Measurements from ENCODE around the gene BOD1. TPM values are rescaled to one million over a fixed set of nuclear protein-coding genes. Genes with fewer than 3 reads are reported as not detected.

The BOD1 gene
- total RNA-seq, result 10 to 100 TPM; 21.8 TPM
- total RNA-seq, result 17.3 to 33.6 reads per million in 2 donors

GRCh38 chr5:173616577-173617118 lies at the start of gene BOD1:
BOD1 (minus strand) TSS chr5:173616650; CDS start chr5:173616436, 214 bp downstream.
- ATAC-seq, result peak; percentile 95
- Mint-ChIP-seq H3K27me3 (no peaks in the 10 kb centered on the region), H3K36me3 (ENCODE audit: low read depth) (peaks cover 2% of the 10 kb centered on the region), H3K27ac (peak within 1 kb of the TSS; percentile 92), H3K4me3 (peak within 1 kb of the TSS; percentile 88), H3K4me1 (peaks cover 26% of the 10 kb centered on the region)
- peak; percentile 83 to 91 (median 90) for DNase-seq
- H3K9me3 ChIP-seq (ENCODE audit: control insufficient read depth, low read length, poor library complexity, severe bottlenecking), result no peaks in the 10 kb centered on the region

DNA sequence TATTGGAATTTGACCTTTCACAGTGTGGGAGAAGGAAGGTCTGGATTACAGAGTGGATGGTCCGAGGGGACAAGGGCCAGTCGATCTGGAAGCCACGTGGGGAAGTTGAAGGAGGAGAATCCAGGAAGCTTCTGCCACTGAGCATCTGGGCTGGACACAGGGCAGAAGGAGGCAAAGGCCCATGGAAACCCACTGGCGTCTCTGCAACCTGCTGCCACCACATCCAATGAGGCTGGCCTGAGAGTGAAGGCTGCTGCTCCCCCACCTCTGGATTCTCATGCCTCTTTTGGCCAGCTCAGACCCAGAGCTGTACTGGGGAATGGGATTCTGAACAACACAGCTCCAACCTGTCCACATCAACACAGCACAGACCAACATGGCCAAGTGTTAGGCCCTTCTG lies 48.9 kb upstream of the BOD1 start:
- no peak overlapping the region for H3K27ac Mint-ChIP-seq
- no peaks in the 10 kb centered on the region for H3K4me1 Mint-ChIP-seq
- no peak for DNase-seq
- peaks cover 5% of the 10 kb centered on the region for H3K27me3 Mint-ChIP-seq
- no peak overlapping the region for H3K4me3 Mint-ChIP-seq
- H3K36me3 Mint-ChIP-seq (ENCODE audit: low read depth), result no peaks in the 10 kb centered on the region
- no peak for ATAC-seq
- H3K9me3 ChIP-seq (ENCODE audit: control insufficient read depth, low read length, poor library complexity, severe bottlenecking), result no peaks in the 10 kb centered on the region

GRCh38 chr5:173664154-173664526 lies 47.7 kb upstream of the BOD1 start:
- DNase-seq (no peak), ATAC-seq (no peak)
- peaks cover 5% of the 10 kb centered on the region for H3K27me3 Mint-ChIP-seq
- H3K4me1 Mint-ChIP-seq, result no peaks in the 10 kb centered on the region
- H3K27ac Mint-ChIP-seq, result no peak overlapping the region
- no peaks in the 10 kb centered on the region for H3K9me3 ChIP-seq (ENCODE audit: control insufficient read depth, low read length, poor library complexity, severe bottlenecking)
- H3K36me3 Mint-ChIP-seq (ENCODE audit: low read depth), result no peaks in the 10 kb centered on the region
- H3K4me3 Mint-ChIP-seq, result no peak overlapping the region

DNA sequence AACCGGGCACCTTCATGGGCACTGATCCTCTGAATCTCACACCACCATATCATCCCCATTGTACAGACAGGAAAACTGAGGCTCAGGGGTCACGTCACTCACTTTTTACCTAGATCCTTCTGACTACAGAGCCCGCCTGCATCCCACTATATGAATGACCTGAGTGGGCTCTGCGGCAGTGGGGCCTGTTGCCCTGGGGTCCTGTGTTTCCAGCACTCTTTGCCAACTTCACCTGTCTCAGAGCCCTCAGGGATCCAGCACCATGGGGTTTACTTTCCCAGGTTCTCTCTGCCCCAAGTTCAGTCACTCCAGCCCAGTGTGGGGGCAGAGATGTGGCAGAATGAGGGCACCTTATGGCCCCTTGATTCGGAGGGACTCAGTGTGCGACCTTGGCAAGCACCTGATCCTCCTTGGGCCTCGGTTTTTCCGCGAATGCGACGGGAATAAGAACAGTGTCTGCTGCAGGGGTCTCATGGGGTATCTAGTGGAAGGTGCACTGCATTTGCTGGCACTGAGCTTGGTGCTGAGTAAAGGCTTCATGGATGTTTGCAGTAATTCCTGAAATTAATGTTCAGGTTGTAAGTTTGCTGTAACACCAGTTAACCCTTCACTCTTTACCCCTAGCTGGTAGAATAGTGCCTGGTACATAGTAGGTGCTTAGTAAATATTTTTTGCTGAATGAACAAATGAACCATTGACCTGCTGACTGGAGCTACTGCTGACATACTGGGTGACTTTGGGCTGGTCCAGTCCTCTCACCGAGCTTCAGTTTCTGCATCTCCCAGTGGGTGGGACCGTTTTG lies 47.1 kb upstream of the BOD1 start:
- H3K9me3 ChIP-seq (ENCODE audit: control insufficient read depth, low read length, poor library complexity, severe bottlenecking), result no peaks in the 10 kb centered on the region
- Mint-ChIP-seq H3K4me1 (no peaks in the 10 kb centered on the region), H3K27me3 (peaks cover 5% of the 10 kb centered on the region), H3K36me3 (ENCODE audit: low read depth) (no peaks in the 10 kb centered on the region), H3K4me3 (no peak overlapping the region), H3K27ac (no peak overlapping the region)
- no peak for DNase-seq
- ATAC-seq, result no peak

- no peaks in the 10 kb centered on the region for H3K4me1 Mint-ChIP-seq
- no peak overlapping the region for H3K4me3 Mint-ChIP-seq
Observed at GRCh38 chr5:173662581-173663351, 46.3 kb upstream of the BOD1 start.

GRCh38 chr5:173660481-173661280 lies 44.2 kb upstream of the BOD1 start:
- H3K9me3 ChIP-seq (ENCODE audit: control insufficient read depth, low read length, poor library complexity, severe bottlenecking), result no peaks in the 10 kb centered on the region
- ATAC-seq (no peak), DNase-seq (no peak)
- Mint-ChIP-seq H3K36me3 (ENCODE audit: low read depth) (no peaks in the 10 kb centered on the region), H3K27ac (no peak overlapping the region), H3K4me1 (no peaks in the 10 kb centered on the region), H3K4me3 (no peak overlapping the region), H3K27me3 (peaks cover 8% of the 10 kb centered on the region)

More at GRCh38 chr5:173662581-173663351, 46.3 kb upstream of the BOD1 start:
- no peaks in the 10 kb centered on the region for H3K36me3 Mint-ChIP-seq (ENCODE audit: low read depth)
- H3K27me3 Mint-ChIP-seq, result peaks cover 7% of the 10 kb centered on the region
- H3K9me3 ChIP-seq (ENCODE audit: control insufficient read depth, low read length, poor library complexity, severe bottlenecking), result no peaks in the 10 kb centered on the region
- DNase-seq (no peak), ATAC-seq (no peak)
- H3K27ac Mint-ChIP-seq, result no peak overlapping the region

DNA sequence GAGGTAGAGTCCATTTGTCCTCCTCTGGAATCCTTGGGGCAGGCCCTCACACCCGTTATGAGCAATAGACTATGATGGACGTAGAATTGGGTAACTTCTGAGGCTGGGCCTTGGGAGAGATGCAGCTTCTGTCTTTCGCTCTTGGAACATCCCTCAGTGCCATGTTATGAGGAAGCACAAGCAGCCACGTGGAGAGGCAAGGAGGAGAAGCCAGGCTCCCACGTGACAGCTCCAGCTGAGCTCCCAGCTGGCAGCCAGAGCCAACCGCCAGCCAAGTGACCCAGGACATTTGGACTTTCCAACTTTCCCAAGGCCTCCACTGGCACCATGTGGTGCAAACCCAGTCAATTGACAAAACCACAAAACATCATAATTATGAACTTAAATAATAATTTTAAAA lies 43.0 kb upstream of the BOD1 start:
- no peak for DNase-seq
- Mint-ChIP-seq H3K4me1 (no peaks in the 10 kb centered on the region), H3K27me3 (peaks cover 8% of the 10 kb centered on the region), H3K36me3 (ENCODE audit: low read depth) (no peaks in the 10 kb centered on the region), H3K27ac (no peak overlapping the region), H3K4me3 (no peak overlapping the region)
- no peak for ATAC-seq
- H3K9me3 ChIP-seq (ENCODE audit: control insufficient read depth, low read length, poor library complexity, severe bottlenecking), result no peaks in the 10 kb centered on the region

GRCh38 chr5:173657741-173658356 lies 41.4 kb upstream of the BOD1 start:
- ATAC-seq (no peak), DNase-seq (no peak)
- no peak overlapping the region for H3K4me3 Mint-ChIP-seq
- H3K36me3 Mint-ChIP-seq (ENCODE audit: low read depth), result no peaks in the 10 kb centered on the region
- H3K4me1 Mint-ChIP-seq, result no peaks in the 10 kb centered on the region
- H3K9me3 ChIP-seq (ENCODE audit: control insufficient read depth, low read length, poor library complexity, severe bottlenecking), result peaks cover 1% of the 10 kb centered on the region
- H3K27ac Mint-ChIP-seq, result no peak overlapping the region
- H3K27me3 Mint-ChIP-seq, result peaks cover 8% of the 10 kb centered on the region

DNA sequence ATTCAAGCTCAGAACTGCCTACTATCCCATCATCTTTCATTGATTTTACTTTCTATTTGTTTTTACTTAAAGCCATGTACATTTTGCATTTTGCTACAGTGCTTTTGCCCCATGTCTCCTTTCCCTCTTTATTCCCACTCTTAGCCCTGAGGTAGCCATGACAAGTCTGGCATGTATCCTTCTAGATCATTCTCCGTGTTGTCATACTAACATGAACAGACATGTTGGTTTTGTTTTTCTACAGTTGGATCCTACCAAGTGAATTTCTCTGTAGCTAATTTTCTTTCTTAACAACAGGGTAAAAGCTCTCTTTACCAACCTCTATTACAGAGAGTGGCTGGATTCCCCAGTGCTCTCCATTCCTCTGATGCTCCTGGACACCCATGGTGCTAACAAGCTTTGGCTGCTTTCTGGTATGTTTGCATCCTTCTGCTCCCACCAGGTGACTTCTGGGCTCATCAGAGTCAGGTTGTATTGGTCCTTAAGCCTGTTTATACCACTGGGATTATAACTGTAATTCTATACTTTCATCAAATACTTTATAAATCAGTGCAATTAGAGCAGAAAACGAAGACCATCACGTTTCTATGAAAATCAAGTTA lies 38.8 kb upstream of the BOD1 start:
- no peak for ATAC-seq
- no peak for DNase-seq
- H3K9me3 ChIP-seq (ENCODE audit: control insufficient read depth, low read length, poor library complexity, severe bottlenecking), result peaks cover 4% of the 10 kb centered on the region
- H3K4me1 Mint-ChIP-seq, result no peaks in the 10 kb centered on the region
- peaks cover 8% of the 10 kb centered on the region for H3K27me3 Mint-ChIP-seq
- H3K4me3 Mint-ChIP-seq, result no peak overlapping the region
- H3K36me3 Mint-ChIP-seq (ENCODE audit: low read depth), result no peaks in the 10 kb centered on the region
- no peak overlapping the region for H3K27ac Mint-ChIP-seq

GRCh38 chr5:173653822-173654523 lies 37.5 kb upstream of the BOD1 start:
- H3K9me3 ChIP-seq (ENCODE audit: control insufficient read depth, low read length, poor library complexity, severe bottlenecking), result peaks cover 4% of the 10 kb centered on the region
- Mint-ChIP-seq H3K4me3 (no peak overlapping the region), H3K27ac (no peak overlapping the region), H3K27me3 (peaks cover 8% of the 10 kb centered on the region), H3K4me1 (no peaks in the 10 kb centered on the region), H3K36me3 (ENCODE audit: low read depth) (no peaks in the 10 kb centered on the region)
- DNase-seq, result no peak
- ATAC-seq, result no peak

- DNase-seq (no peak), ATAC-seq (no peak)
- H3K9me3 ChIP-seq (ENCODE audit: control insufficient read depth, low read length, poor library complexity, severe bottlenecking), result peaks cover 4% of the 10 kb centered on the region
- Mint-ChIP-seq H3K27ac (no peak overlapping the region), H3K36me3 (ENCODE audit: low read depth) (no peaks in the 10 kb centered on the region), H3K27me3 (peaks cover 13% of the 10 kb centered on the region), H3K4me1 (no peaks in the 10 kb centered on the region), H3K4me3 (no peak overlapping the region)
Observed at GRCh38 chr5:173648308-173648866, 31.9 kb upstream of the BOD1 start.

DNA sequence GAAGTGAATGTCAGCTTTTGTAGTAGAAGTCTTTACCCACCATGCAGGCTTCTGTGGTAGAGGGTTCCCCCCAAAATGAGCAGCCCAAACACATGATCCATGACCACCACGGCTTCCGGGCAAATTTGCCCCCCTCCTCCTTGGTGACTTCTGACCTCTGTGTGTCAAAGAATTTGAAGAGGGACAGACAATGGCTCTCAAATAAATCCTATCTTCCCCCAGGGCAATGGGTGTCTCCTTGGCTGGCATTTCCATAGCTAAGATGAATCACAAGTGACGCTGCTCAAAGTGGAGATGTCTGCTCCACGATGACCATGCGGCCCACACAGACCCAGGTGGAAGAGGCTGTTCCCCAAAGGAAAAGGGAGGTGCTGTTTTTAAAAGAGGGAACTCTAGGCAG lies 30.2 kb upstream of the BOD1 start:
- H3K9me3 ChIP-seq (ENCODE audit: control insufficient read depth, low read length, poor library complexity, severe bottlenecking), result no peaks in the 10 kb centered on the region
- Mint-ChIP-seq H3K4me3 (no peak overlapping the region), H3K4me1 (no peaks in the 10 kb centered on the region), H3K27me3 (peaks cover 13% of the 10 kb centered on the region), H3K36me3 (ENCODE audit: low read depth) (no peaks in the 10 kb centered on the region), H3K27ac (no peak overlapping the region)
- ATAC-seq (no peak), DNase-seq (no peak)
